HG03565 (cell line): ENCODE results near the gene SLC22A4.

Source experiments
- ATAC-seq: cut with Tn5 transposase; IDR thresholded peaks from one replicate; pipeline ENCODE4 v1.9.1; 2021; ENCODE audit warnings: mild to moderate bottlenecking, moderate library complexity; ENCODE audit not compliant: unreplicated experiment

Gene SLC22A4

DNA sequence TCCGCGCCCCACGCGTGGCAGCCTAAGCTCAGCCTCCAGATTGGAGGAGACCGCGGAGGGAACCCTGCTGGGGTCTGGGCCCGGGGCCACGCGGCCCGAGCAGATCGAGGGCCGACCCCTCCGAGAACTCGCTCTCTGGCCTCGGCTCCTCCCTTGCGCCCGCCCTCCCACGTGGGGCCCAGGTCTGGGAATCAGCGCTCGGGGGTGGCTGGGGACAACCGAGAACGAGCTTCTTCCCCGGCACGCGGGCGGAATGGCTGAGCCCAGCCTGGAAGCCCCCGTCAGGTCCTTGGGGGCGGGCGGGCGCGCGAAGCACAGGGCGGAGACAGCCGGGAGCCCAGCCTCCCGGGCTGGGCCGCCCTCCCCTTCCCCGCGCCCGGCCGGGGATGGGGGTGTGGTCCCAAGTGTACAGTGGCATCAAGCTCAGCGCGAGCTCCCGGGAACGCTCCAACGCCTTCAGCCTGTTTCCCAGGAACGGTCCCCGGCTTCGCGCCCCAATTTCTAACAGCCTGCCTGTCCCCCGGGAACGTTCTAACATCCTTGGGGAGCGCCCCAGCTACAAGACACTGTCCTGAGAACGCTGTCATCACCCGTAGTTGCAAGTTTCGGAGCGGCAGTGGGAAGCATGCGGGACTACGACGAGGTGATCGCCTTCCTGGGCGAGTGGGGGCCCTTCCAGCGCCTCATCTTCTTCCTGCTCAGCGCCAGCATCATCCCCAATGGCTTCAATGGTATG, at the start of gene SLC22A4:
Gene SLC22A4 (plus strand): TSS at position 403 of the 736 bp plus-strand sequence. CDS start 223 bp downstream, at position 626.
- peak; percentile 36 for ATAC-seq

DNA sequence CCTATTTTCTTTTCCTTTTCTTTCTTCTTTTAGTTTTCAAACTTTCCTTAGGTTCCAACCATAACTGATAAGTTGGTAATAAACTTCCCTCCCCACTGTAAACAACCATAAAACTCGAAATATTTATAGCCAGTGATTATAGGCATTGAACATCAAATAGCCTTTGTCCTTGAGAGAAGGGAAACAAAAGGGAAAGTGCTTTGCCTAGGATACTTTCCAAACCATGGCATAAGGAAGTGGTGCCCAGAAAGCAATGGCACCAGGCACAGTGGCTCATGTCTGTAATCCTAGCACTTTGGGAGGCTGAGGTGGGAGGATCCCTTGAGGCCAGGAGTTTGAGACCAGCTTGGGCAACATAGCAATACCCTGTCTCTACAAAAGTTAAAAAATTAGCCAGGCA, 48.6 kb upstream of the SLC22A4 start:
- ATAC-seq, result no peak

DNA sequence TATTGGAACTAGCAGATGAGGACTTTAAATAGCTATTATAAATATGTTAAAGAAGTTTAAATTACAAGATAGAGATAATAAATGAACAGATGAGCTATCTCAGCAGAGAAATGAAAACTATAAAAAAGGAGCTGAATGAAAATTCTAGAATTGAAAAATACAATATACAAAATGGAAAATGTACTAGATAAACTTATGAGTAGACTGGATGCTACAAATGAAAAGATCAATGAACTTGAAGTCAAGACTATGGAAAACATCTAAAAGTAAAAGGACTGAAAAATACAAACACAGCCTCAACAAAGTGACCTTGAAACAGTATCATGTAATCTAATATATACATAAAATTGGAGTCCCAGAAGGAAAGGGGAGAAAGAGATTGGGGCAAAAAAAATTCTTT, 47.4 kb upstream of the SLC22A4 start:
- no peak for ATAC-seq

DNA sequence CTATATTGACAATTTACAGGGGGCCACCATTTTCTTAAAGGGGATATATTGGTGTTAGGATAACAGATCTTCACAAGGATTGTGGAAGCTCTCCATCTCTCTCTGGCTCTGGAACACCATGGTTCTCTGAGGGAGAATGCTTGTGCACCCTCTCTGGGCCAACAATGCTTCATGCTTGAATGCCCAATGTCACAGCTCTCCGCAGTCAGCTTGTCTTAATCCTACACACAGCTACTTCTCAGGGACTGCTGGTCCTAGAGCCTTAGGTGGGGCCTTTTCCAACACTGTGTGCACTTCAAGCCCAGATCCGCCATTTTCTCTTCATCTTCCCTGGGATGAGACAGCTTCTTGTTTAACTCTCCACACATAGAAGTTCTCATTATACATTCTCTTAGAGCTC, 43.6 kb upstream of the SLC22A4 start:
- ATAC-seq, result no peak

DNA sequence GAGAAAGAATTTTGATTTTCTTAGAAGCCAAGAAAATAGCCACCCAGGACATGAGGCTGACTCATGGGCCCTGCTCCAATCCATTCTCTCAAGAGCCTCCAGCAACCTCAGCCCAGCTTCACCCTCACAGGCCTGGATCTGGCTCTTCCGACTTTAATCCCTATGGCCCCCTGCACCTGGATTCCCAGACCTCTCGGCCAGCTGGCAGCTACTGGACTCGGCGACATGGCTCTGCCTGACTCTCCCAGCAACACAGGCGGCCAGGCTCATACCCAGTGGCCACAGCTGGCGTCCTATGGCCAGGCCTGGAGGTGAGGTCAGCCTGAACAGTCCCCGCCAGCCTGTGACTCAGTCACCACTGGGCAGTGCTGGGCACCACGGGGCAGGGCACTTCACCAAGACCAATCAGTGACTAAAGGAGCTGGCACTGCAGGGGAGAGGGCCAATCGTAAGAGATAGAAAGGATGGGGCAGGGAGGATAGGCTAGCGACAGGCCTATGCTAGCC, 42.9 kb upstream of the SLC22A4 start:
- no peak for ATAC-seq

DNA sequence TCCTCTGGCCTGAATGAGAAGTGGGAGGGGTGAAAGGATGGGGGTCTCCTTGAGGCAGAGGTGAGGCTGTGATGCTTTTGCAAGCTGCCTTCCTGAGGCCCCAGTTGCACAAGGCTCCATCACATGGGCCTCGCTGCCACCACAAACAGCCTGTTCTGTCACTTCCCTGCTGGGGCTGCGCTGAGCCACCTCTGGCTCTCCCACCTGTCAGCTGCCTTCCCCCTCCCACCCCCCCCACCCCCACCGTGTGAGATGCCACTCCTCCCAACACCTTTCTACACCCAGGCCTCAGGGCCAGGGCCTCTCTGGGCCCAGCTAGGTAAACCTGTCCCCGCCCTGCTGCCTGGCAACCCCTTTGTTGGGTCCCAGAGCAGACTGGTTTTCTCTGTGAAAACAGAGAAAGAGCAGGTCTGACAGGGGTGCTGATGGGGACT, 41.2 kb upstream of the SLC22A4 start:
- no peak for ATAC-seq

DNA sequence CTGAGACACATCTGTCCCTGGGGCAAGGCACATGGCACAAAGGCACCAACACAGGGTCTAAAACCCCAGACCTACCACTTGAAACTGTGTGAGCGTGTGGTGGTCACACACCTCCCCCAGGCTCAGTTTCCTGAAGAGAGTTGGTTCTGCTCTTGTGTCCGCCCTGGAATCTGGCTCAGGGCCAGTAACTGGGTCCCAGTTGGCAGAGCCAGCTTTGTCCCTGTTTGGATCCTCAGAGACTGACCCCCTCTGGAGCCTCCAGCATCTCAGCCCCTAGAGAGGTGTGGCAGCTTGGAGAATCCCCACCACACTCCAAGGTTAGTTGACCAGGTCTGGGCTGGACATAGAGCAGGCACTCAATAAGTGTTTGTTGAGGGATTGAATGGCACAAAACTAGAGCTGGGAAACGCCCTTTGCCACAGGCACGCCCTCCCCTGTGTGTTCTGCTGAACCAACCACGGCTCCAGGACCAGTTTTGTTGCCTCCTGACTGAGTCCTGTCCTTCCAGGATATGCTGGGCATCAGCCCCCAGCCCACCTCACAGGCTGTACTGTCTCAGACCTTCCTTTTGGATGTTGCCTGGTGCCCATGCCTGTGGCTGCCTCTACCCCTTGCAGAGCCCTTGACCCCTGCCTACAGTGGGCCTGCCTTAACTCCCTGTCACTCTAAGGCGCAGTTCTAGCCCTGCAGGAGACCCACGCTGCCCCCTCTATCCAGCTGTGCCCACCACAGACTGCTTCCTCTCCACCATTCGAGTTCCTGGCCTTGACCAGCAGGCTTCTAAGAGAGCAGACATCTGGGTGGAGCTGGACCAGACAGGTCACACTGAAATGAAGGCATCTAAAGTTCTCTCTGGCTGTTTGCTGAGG, 40.5 kb upstream of the SLC22A4 start:
- no peak for ATAC-seq

DNA sequence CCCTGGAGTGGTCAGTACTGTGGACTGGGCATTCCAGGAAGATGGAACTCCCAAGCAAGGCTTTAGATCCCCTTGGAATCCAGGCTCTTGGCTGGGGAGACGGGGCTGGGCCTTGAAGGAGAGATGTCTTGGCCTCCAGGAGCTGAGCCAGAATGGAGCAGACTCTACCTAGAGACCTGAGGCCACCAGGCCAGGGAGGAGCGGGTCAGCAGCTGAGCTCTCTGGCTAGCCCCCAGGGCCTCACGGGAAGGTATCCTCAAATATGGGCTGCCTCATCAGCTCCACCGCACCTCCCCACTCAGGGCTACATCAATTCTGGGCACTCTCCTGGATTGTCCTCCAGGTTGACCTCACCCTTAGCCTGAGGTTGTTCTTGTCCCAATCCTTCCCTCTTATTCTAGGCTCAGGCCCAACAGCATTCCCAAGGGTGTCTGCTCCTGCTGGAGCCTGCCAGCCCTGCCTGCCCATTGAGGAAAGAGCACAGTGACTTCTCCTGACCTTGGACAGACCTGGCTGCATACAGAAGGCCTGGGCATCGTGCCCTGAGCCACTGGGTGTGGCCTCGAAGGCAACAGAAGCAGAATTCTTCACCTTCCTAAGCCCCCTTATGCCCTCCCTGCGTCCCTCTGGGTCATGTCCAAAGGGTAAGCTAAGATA, 39.7 kb upstream of the SLC22A4 start:
- no peak for ATAC-seq

DNA sequence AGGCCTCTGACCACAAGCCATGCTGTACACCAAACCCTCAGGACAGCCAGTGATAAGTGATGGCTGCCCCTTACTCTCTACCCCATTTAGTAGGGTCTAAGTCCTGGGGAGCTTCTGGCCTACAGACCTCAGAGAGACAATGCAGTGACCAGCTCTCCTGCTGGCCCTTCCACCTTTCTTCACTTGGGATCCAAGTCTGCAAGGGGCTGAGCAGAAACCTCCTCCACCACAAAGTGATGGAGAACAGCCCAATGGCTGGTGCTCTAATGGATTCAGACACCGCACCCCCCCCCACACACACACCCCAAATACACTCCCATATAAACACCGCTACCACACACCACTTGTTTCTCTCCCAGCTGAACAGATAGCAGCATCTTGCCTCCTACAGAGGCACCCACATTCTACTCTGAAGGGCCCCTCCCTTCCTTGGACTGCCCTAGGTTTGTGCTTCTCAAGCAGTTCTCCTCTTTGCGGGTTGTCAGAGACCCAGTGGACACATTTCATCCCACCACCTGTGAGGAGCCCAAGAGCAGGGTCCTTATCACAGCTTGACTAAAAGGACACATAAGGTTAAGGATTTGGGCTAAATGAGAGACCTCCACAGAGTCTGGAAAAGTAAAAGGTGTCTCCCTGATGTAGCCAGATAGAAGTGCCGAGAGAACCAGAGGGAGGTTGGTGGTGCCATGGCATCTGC, 38.0 kb upstream of the SLC22A4 start:
- no peak for ATAC-seq

DNA sequence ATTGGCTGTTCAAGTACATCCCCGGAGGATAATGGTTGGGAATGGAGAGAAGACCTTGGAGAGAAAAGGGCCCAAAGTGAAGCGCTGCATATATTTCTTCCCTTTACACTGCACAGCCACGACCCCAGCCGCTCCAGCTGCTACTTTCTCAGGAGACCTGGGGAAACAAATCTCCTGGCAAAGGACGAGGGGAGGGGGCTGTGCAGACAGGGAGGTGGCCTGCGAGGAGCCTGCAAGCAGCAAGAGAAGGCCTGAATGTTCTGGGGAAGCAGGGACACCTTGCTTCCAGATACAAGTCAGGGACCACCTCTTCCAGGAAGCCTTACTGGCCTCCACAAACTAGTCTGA, 37.4 kb upstream of the SLC22A4 start:
- no peak for ATAC-seq

DNA sequence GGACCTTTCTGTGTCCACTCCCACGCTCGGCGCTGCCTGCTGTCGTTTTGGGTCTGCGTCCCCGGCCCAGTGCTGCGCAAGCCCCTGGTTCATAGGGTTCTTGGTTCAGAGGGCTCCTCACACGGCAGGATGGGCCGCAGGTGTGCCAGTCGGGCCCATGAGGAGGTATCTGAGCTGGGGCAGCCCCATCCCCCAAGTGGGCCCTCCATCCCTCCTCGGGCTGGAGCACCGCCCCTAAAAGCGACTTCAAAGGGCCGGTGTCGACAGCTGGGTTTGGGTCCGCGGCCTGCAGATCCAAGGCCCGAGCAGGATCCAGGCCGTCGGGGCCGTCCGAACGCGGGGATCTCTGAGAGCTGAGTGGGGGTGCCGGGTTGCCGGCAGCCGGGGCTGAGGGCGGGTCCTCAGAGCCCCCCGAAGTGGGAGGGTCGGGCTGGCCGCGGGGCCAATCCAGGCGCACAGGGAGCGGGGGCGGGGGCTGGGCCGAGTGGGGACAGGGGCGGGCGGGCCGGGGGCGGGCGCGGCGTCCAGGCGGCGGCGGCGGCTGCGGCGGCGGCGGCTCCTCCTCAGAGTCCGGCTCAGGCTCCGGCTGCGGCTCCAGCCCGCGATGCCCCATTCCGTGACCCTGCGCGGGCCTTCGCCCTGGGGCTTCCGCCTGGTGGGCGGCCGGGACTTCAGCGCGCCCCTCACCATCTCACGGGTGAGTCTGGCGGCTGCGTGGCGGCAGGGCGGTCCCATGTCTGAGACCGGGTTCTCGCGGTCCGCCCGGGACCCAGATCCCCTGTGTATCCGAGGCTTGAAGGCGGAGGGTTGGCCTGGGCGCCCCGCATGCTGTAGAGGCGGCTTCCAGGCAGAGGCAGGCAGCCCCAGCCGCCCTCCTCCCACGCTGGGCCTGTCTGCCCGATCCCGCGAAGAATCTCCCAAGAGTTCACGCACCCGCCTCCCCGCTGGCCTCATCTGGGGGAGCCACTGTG, 36.8 kb upstream of the SLC22A4 start, which contains the start of gene PDLIM4:
Gene PDLIM4 (plus strand): TSS at position 566 of the 971 bp plus-strand sequence. CDS start 39 bp downstream, at position 605.
- no peak for ATAC-seq

DNA sequence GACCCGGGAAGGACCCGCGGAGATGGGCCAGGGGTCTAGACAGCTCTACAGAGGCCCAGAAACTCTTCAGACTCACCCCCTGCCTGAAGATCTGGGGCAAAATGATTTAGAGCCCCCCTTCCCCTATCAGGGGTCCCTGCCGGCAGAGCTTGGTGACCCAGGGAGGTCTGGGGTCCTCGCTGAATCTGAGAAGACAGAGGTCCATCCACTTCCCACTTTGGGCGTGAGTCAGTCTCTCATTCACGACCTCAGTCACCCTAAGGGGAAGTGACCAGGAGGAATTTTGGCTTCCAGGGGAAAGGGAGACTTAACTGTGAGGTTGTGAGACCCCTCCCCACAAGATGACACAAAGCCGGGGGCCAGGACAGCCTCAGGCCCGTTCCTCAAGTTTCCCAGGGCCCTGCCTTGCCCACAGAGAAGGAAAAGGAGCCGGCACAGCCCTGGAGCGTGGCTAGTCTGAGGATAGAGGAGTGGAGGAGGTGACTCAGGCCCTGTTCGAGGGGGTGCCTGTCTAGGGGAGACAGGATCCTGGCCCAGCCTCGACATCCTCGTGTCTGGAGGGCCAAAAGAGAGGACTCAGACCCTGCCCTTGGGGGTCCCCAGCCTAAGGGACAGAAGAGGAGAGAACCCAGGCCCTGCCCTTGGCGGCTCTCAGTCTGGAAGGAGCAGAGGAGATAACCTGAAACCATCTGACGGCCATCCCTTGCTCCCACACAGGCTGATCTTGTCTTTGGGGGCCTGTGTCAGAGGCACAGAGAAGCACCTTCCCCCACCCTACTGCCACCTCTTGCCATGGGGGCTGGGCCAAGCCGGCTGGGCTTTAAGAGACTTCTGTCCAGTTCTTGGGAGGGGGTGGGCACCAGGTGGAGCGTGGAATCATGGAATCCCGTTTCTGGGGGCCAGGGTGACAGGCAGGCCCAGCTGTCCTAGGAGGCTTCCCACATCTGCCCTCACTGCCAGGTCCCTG, 35.8 kb upstream of the SLC22A4 start:
- no peak for ATAC-seq

DNA sequence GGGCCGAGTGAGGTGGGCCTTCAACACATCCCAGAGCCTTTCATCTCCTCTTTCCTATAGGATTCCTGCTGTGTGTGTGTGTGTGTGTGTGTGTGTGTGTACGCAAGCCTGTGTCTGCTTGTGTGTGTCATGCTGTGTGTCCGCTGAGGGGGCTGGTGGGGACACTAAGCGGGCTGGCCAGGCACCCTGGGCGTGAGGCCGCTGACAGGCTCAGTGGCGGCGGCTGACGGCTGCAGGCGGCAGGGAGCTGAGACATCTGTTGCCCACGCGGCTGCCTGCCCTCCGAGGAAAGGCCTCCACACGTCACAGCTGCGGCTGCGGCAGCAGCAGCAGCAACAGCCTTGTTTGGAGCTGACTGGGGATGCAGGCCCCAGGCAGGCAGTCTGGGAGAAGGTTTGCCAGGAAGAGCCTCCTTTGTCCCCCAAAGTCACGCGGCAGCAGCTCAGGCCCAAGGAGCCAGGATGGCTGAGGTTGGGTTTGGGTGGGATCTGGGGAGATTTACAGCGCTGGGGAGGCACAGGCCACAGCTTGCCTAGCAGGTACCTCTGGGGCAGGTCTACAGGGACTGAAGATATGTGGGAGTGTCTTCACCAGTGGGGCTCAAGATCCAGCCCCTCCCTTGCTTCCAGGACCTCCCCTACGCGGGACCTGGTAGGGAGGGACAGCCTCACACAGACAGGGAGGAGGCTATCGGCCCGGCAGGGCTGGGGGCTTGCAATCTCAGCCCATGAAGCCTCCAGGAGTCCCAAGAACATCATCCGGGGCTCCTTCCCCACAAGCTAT, 34.9 kb upstream of the SLC22A4 start:
- ATAC-seq, result no peak

DNA sequence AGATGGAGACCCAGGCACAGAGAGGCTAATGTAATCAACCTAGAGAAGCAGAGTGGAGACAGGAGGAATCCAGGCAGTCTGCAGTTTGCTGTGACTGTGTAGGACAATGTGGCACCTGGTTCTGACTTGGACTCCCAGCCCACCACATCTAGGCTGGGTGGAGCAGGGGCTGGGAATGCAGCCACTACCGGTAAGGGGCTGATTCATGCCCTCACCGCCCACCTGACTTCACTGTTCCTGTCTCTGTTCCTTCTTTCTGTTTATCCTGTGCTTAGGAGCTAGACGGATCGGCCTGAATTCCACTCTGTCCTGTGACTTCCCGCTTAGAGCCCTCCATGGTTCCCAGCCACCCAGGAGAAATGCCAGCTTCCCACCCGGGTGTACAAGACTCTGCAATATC, 34.1 kb upstream of the SLC22A4 start:
- ATAC-seq, result no peak

DNA sequence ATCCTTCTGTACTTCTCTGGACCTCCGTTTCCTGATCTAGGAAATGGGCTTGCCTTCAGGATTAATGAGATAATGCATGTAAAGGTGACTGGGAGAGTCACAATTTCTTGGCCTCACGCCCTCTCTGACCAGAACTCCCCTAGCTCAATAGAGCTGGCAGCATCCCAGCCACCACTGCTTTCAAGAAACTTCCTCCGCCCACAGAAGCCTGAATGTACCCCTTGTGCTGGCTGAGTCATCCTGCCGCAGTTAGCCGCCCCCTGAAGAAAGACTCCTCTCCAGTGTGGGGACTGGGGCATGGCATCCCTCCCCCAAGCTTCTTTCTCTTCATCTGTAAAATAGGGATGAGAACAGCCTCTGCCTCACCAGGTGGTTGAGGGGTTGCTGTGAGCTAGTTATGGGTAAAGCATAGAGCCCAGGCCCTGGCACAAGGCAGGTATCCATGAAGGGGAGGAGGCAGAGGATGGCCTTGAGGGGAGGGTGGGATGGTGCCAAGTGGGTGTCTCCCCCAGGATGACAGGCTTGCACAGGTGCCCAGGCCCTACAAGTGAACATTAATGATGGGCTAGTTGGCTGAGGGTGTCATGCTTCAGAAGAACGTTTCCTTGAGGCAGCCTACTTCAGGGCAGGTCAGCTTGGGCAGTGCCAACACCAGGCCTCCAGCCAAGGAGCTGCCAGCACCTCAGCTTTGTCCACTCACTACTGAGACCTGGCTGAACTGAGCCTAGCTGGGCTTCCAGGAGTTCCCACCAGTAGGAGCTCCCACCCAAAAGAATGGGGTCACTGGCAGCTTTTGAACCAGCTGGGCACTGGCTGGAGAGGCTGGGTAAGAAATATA, 33.3 kb upstream of the SLC22A4 start:
- ATAC-seq, result peak; percentile 63

DNA sequence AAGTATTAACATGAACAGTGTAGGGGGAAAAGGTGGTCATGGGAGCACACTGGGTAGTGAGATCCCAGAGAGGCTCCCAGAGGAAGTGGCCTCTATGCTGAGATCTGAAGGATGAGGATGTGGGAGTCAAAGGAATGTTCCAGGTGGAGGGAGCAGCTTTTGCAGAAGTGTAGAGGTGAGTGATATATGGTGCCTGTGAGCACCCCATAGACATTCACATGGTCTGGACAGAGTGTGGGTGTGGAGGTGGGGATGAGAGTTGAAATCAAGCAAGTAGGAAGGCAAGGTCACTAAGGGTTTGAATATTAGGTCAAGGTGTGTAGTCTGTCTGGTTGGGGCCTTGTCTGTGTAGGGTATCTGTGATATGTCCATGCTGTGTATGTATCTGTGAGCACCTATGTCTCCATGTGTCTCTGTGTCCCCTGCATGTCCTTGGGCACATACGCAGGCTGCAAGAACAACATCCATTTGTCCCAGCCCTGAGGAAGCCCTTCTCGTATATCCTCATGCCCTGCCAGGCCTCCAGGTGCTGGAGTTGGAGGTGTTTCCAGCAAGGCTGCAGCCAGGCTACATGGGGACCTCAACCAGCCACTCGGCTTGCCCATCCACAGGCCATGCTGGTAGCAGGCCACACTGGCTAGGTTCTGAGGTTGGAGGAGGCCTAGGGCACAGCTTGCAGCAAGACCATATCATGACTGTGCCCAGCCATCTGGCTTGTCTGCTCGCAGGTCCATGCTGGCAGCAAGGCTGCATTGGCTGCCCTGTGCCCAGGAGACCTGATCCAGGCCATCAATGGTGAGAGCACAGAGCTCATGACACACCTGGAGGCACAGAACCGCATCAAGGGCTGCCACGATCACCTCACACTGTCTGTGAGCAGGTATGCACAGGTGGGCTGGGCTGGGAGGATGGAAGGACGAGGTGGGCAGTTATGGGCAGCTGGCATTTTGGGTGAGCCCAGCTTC, 32.0 kb upstream of the SLC22A4 start:
- no peak for ATAC-seq
